BJ (cell line): ENCODE measurements around the gene VSTM2B. TPM values are rescaled to one million over a fixed set of nuclear protein-coding genes. Genes with fewer than 3 reads are reported as not detected.

Experiments
- CTCF ChIA-PET: fragments of 350-600 bp; formaldehyde crosslinking; extraction: SDS; loops from one replicate; lab custom pipeline; 2021; ENCODE audit warnings: antibody characterized with exemption, inconsistent platforms; lab: Yijun Ruan, JAX
- POLR2A ChIA-PET: fragments of 300-600 bp; sonication (Branson Sonifier 250); formaldehyde crosslinking; extraction: SDS; loops from one replicate; lab custom pipeline; 2021; ENCODE audit warnings: antibody characterized with exemption; lab: Charles Lee
- DNase-seq: peaks from one replicate; pipeline ENCODE4 v3.0.0-alpha.2; 2011; ENCODE audit warnings: low read depth
- H3K27me3 ChIP-seq: 2 replicates; pipeline ENCODE4 v1.6.0; 2011; ENCODE audit warnings: low read length; ENCODE audit not compliant: control insufficient read depth, insufficient read depth
- H3K36me3 ChIP-seq: 2 replicates; pipeline ENCODE4 v1.5.1; 2011; ENCODE audit warnings: low read length; ENCODE audit not compliant: control insufficient read depth, insufficient read depth
- H3K4me3 ChIP-seq: 2 replicates; pipeline ENCODE4 v1.5.1; 2011; ENCODE audit warnings: low read depth, mild to moderate bottlenecking, control low read depth, low read length
- CTCF ChIP-seq: IDR thresholded peaks from 2 replicates; pipeline ENCODE4 v1.5.1; 2011; ENCODE audit warnings: low read depth, mild to moderate bottlenecking, control low read depth, inconsistent platforms, low read length, moderate library complexity; ENCODE audit not compliant: insufficient read depth
- polyA plus RNA-seq: library from polyadenylated mRNA; depleted of rRNA; stranded (reverse); fragments of >200 nt; gene quantifications from 2 replicates; pipeline ENCODE4 v1.2.3, GENCODE V29; 2011

Gene VSTM2B
- polyA plus RNA-seq, 1 experiment, result not detected

- Histone ChIP-seq H3K36me3 (no peaks in the 10 kb centered on the region), H3K27me3 (peaks cover 32% of the 10 kb centered on the region), H3K4me3 (no peak overlapping the region)
- CTCF ChIA-PET, result no interaction called here
- POLR2A ChIA-PET, result no interaction called here
- no peak for TF ChIP-seq CTCF
- DNase-seq, result no peak
Measured at GRCh38 chr19:29531458-29532025, 5.7 kb downstream of the VSTM2B start.

GRCh38 chr19:29532097-29532496, 6.3 kb downstream of the VSTM2B start:
- no peak for DNase-seq
- Histone ChIP-seq H3K36me3 (no peaks in the 10 kb centered on the region), H3K27me3 (peaks cover 26% of the 10 kb centered on the region), H3K4me3 (no peak overlapping the region)
- POLR2A ChIA-PET, result no interaction called here
- TF ChIP-seq CTCF, result no peak
- CTCF ChIA-PET, result no interaction called here

DNA sequence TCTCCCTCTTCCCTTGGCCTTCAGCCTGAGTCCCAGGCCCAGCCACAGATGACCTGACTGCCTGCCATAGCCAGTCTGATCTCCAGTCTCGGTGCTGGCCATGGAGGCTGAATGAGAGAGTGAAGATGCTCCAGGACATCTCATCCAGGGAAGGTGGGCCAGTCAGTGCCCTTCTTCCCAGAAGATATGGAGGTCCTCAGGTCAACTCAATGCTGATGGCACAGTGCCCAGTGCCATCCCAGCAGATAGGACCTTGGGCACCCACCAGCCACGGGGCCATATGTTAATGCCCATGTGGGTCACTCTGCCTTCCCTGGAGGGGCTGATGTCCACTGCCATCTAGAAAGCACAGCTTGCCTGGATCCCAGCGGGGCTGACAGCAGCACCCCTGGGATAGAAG, 7.2 kb downstream of the VSTM2B start:
- Histone ChIP-seq H3K4me3 (no peak overlapping the region), H3K27me3 (peaks cover 18% of the 10 kb centered on the region)

DNA sequence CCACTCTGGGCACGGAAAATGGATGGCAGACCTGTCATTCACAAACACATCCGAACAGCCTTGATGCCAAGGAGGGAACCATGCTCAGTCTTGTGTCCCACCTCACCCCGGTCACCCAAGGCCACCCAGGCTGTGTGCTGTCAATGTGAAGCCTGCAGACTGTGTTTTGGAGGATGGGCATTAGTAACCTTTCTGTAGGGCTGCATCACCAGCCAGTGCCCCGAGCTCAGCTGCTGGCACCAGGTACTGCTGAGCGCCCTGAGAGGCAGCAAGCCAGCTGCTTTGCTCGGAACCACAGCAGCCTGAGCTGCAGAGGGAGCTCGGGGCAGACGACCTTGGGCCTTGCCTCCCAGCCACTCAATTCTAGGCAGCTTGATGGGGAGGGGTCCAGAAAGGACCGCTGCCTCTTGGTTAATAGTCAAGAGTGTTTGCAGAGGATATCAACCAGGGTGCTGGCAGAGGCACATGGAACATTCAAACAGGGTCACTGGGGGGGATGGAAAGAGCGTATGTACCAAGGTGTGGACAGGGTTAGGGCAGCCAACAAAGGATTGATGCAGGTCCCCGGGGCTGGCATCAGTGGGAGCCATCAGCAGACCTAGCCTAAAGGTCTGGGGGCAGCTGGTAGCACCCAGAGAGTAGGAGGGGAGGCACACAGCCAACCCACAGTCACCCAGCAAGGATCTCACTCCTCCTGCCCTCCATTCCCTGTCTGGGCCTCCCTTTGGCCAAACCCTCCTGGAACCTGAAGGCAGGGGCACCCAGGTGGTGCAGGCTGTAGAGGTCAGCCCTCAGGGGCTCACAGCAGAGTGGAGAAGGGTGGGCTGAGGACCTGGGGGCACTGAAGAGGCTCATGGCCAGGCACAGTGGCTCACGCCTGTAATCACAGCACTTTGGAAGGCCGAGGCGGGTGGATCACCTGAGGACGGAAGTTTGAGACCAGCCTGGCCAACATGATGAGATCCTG, 8.1 kb downstream of the VSTM2B start:
- H3K4me3 ChIP-seq, result no peak overlapping the region
- POLR2A ChIA-PET, result no interaction called here
- H3K27me3 ChIP-seq, result peaks cover 13% of the 10 kb centered on the region
- no peak for DNase-seq
- no peaks in the 10 kb centered on the region for H3K36me3 ChIP-seq
- TF ChIP-seq CTCF, result no peak
- CTCF ChIA-PET, result no interaction called here

More for the DNA sequence above, 7.2 kb downstream of the VSTM2B start:
- no peak for TF ChIP-seq CTCF
- POLR2A ChIA-PET, result no interaction called here
- no peak for DNase-seq
- no peaks in the 10 kb centered on the region for H3K36me3 ChIP-seq
- CTCF ChIA-PET, result no interaction called here

GRCh38 chr19:29535214-29535831, 9.5 kb downstream of the VSTM2B start:
- no peaks in the 10 kb centered on the region for H3K36me3 ChIP-seq
- CTCF ChIA-PET, result no interaction called here
- H3K27me3 ChIP-seq, result peaks cover 4% of the 10 kb centered on the region; the same call in 1 of the 2 replicates
- no peak for DNase-seq
- H3K4me3 ChIP-seq, result no peak overlapping the region
- TF ChIP-seq CTCF, result no peak
- POLR2A ChIA-PET, result no interaction called here
